HepG2 (cell line): ENCODE data around the gene GGNBP2. TPM values are rescaled to one million over a fixed set of nuclear protein-coding genes. Genes with fewer than 3 reads are reported as not detected.

Source experiments
- ARNT2 ChIP-seq: sonication (generic); formaldehyde crosslinking; IDR thresholded peaks from 2 replicates; pipeline ENCODE4 v1.8.0; 2022; ENCODE audit warnings: mild to moderate bottlenecking, low read depth, missing genetic modification reagents, moderate library complexity
- BRD4 ChIP-seq: sonication (generic); formaldehyde crosslinking; IDR thresholded peaks from 2 replicates; pipeline ENCODE4 v1.4.0; 2020; ENCODE audit warnings: missing genetic modification reagents
- DR1 ChIP-seq: sonication (generic); formaldehyde crosslinking; IDR thresholded peaks from 2 replicates; pipeline ENCODE4 v1.8.0; 2021; ENCODE audit warnings: mild to moderate bottlenecking, missing genetic modification reagents, inconsistent platforms
- ESRRA ChIP-seq: sonication (generic); formaldehyde crosslinking; IDR thresholded peaks from 2 replicates; pipeline ENCODE4 v1.5.1; 2020; ENCODE audit warnings: mild to moderate bottlenecking, low read depth, missing genetic modification reagents
- GTF3A ChIP-seq: sonication (generic); formaldehyde crosslinking; conservative IDR thresholded peaks from 2 replicates; pipeline ENCODE4 v1.4.0; 2020; ENCODE audit warnings: mild to moderate bottlenecking, missing genetic modification reagents
- HHEX ChIP-seq: IDR thresholded peaks from 2 replicates; pipeline ENCODE4 v1.6.1; 2016; ENCODE audit warnings: control low read depth
- KLF9 ChIP-seq: IDR thresholded peaks from 2 replicates; pipeline ENCODE4 v1.6.1; 2016; ENCODE audit warnings: low read depth
- NR1H2 ChIP-seq: sonication (generic); formaldehyde crosslinking; IDR thresholded peaks from 2 replicates; pipeline ENCODE4 v1.8.1; 2022; ENCODE audit warnings: low read depth, missing genetic modification reagents, borderline replicate concordance
- PHB2 ChIP-seq: fragments of 450-650 bp; IDR thresholded peaks from 2 replicates; pipeline ENCODE4 v1.6.1; 2018; ENCODE audit not compliant: partially characterized antibody
- SETDB1 ChIP-seq: sonication (generic); formaldehyde crosslinking; IDR thresholded peaks from 2 replicates; pipeline ENCODE4 v1.5.1; 2020; ENCODE audit warnings: missing genetic modification reagents, mild to moderate bottlenecking, borderline replicate concordance
- TEAD2 ChIP-seq: sonication (generic); formaldehyde crosslinking; IDR thresholded peaks from 2 replicates; pipeline ENCODE4 v1.9.0; 2021; ENCODE audit warnings: missing genetic modification reagents
- XBP1 ChIP-seq: sonication (generic); formaldehyde crosslinking; IDR thresholded peaks from 2 replicates; pipeline ENCODE4 v1.5.0; 2020; ENCODE audit warnings: missing genetic modification reagents
- ZNF354B ChIP-seq: sonication (generic); formaldehyde crosslinking; IDR thresholded peaks from 2 replicates; pipeline ENCODE4 v1.8.0; 2022; ENCODE audit warnings: mild to moderate bottlenecking, missing genetic modification reagents
- ZNF431 ChIP-seq: sonication (generic); formaldehyde crosslinking; IDR thresholded peaks from 2 replicates; pipeline ENCODE4 v1.9.0; 2022; ENCODE audit warnings: missing genetic modification reagents, low read depth, mild to moderate bottlenecking, borderline replicate concordance
- ZNF652 ChIP-seq: IDR thresholded peaks from 2 replicates; pipeline ENCODE4 v1.6.1; 2016; ENCODE audit warnings: low read depth, borderline replicate concordance
- ZNF720 ChIP-seq: sonication (generic); formaldehyde crosslinking; IDR thresholded peaks from 2 replicates; pipeline ENCODE4 v1.4.0; 2020; ENCODE audit warnings: missing genetic modification reagents
- ZNF839 ChIP-seq: sonication (generic); formaldehyde crosslinking; IDR thresholded peaks from 2 replicates; pipeline ENCODE4 v1.4.0; 2020; ENCODE audit warnings: missing genetic modification reagents, mild to moderate bottlenecking, borderline replicate concordance
- ZSCAN29 ChIP-seq: sonication (generic); formaldehyde crosslinking; conservative IDR thresholded peaks from 2 replicates; pipeline ENCODE4 v1.4.0; 2020; ENCODE audit warnings: mild to moderate bottlenecking, missing genetic modification reagents
- polyA plus RNA-seq, 8 experiments: library from polyadenylated mRNA; depleted of rRNA in 3 of 8; stranded (reverse) in 7 of 8; unstranded in 1 of 8; fragments of >200 nt; fragmentation: Illumina TruSeq in 4 of 8; extraction: Trizol in 4 of 8; gene quantifications; 2 replicates each; pipeline versions ENCODE4 v1.2.1 to v1.2.3, GENCODE V29; 2011 to 2016; ENCODE audit warnings: low read depth in 4 of 8, missing spikeins in 1 of 8, mixed read lengths in 1 of 8; ENCODE audit not compliant: insufficient read depth in 1 of 8
- total RNA-seq, 5 experiments: library from RNA; depleted of rRNA; stranded (reverse); fragments of >200 nt; fragmentation: Illumina TruSeq; extraction: Trizol; gene quantifications; 2 replicates each; pipeline ENCODE4 v1.2.3, GENCODE V29; 2016; ENCODE audit warnings: low read depth in 1 of 5
- TF ChIP-seq, protein P1 (sequence below): sonication (generic); formaldehyde crosslinking; IDR thresholded peaks from 2 replicates; pipeline ENCODE4 v1.4.0; 2020; ENCODE audit warnings: mild to moderate bottlenecking, missing genetic modification reagents
- TF ChIP-seq, protein P2 (sequence below): sonication (generic); formaldehyde crosslinking; IDR thresholded peaks from 2 replicates; pipeline ENCODE4 v1.4.0; 2020; ENCODE audit warnings: mild to moderate bottlenecking, low read depth, missing genetic modification reagents
- TF ChIP-seq, protein P3 (sequence below): IDR thresholded peaks from 2 replicates; pipeline ENCODE4 v1.6.1; 2016; ENCODE audit warnings: low read depth
- TF ChIP-seq, protein P4 (sequence below): sonication (generic); formaldehyde crosslinking; IDR thresholded peaks from 2 replicates; pipeline ENCODE4 v1.4.0; 2020; ENCODE audit warnings: low read depth, mild to moderate bottlenecking, missing genetic modification reagents
- TF ChIP-seq, protein P5 (sequence below): sonication (generic); formaldehyde crosslinking; IDR thresholded peaks from 2 replicates; pipeline ENCODE4 v1.4.0; 2020; ENCODE audit warnings: mild to moderate bottlenecking, missing genetic modification reagents

The GGNBP2 gene
- total and polyA plus RNA-seq, 2 of the 13 experiments (the other 11 are each of a cell fraction or from before 2014, with no cell fraction given): 53.3 to 84.2 TPM

DNA sequence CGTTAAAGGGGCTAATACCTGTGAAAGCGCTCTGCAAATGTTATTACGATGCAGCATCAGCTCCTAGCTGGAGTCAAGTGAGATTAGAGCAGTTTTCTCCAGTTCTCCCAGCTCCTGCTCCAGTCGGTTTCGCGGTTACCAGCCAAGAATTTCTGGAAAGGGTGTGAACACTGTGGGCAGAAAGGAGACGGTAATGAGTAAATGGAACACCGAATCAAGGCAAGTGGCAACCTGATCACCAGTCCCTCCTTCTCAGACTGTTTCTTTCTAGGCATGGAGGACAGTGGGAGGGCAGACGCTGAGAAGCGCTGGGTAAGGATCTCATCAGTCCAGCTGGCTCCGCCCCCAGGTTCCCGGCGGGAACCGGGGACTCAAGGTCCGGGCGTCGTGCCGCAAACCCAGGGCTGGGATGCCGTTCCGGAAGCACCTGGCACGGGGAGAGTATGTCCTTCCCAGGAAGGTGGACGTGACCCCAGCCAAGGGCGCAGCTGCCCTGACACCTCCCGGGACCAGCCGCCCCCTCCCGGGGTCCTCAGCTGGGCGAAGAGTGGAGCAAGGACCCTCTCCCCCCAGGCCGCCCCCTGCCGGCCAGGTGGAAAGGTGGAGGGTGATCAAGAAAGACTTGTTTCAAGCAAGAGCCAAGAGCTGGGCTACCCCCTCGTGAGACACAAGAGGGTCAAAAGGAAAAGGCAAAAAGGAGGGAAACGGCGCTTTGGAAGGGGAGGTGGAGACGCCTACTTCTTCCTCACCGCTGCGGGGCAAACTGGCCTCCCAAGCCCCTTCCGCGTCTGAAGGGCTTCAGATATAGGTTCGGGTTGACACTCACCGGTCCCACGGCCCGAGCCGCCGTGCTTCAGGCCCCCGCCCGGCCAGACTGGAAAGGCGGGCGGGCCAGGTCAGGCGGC lies 10.5 kb upstream of the GGNBP2 start (continued):
- TF ChIP-seq, protein P1, sequence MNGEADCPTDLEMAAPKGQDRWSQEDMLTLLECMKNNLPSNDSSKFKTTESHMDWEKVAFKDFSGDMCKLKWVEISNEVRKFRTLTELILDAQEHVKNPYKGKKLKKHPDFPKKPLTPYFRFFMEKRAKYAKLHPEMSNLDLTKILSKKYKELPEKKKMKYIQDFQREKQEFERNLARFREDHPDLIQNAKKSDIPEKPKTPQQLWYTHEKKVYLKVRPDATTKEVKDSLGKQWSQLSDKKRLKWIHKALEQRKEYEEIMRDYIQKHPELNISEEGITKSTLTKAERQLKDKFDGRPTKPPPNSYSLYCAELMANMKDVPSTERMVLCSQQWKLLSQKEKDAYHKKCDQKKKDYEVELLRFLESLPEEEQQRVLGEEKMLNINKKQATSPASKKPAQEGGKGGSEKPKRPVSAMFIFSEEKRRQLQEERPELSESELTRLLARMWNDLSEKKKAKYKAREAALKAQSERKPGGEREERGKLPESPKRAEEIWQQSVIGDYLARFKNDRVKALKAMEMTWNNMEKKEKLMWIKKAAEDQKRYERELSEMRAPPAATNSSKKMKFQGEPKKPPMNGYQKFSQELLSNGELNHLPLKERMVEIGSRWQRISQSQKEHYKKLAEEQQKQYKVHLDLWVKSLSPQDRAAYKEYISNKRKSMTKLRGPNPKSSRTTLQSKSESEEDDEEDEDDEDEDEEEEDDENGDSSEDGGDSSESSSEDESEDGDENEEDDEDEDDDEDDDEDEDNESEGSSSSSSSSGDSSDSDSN (CRISPR knock-in tag): no peak; the same call in 1 of the 2 replicates
- TF ChIP-seq KLF9 (CRISPR knock-in tag) (no peak), SETDB1 (CRISPR knock-in tag) (no peak), ZNF354B (CRISPR knock-in tag) (peak; percentile 51), ZNF652 (CRISPR knock-in tag) (no peak), TEAD2 (CRISPR knock-in tag) (no peak), ARNT2 (CRISPR knock-in tag) (no peak), BRD4 (CRISPR knock-in tag) (no peak; the same call in 1 of the 2 replicates), ZNF431 (no peak; the same call in 1 of the 2 replicates), PHB2 (no peak), NR1H2 (no peak), ZNF839 (CRISPR knock-in tag) (no peak), XBP1 (no peak), GTF3A (CRISPR knock-in tag) (no peak), ZNF720 (CRISPR knock-in tag) (no peak), DR1 (CRISPR knock-in tag) (no peak), HHEX (CRISPR knock-in tag) (no peak), ZSCAN29 (CRISPR knock-in tag) (0 out of 2 replicates have a peak, but pooled peaks have one; percentile 6), ESRRA (no peak)
- TF ChIP-seq, protein P2, sequence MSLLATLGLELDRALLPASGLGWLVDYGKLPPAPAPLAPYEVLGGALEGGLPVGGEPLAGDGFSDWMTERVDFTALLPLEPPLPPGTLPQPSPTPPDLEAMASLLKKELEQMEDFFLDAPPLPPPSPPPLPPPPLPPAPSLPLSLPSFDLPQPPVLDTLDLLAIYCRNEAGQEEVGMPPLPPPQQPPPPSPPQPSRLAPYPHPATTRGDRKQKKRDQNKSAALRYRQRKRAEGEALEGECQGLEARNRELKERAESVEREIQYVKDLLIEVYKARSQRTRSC (CRISPR knock-in tag): no peak; the same call in 1 of the 2 replicates
- TF ChIP-seq, protein P3, sequence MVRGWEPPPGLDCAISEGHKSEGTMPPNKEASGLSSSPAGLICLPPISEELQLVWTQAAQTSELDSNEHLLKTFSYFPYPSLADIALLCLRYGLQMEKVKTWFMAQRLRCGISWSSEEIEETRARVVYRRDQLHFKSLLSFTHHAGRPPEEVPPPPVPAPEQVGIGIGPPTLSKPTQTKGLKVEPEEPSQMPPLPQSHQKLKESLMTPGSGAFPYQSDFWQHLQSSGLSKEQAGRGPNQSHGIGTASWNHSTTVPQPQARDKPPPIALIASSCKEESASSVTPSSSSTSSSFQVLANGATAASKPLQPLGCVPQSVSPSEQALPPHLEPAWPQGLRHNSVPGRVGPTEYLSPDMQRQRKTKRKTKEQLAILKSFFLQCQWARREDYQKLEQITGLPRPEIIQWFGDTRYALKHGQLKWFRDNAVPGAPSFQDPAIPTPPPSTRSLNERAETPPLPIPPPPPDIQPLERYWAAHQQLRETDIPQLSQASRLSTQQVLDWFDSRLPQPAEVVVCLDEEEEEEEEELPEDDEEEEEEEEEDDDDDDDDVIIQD: no peak
- TF ChIP-seq, protein P4, sequence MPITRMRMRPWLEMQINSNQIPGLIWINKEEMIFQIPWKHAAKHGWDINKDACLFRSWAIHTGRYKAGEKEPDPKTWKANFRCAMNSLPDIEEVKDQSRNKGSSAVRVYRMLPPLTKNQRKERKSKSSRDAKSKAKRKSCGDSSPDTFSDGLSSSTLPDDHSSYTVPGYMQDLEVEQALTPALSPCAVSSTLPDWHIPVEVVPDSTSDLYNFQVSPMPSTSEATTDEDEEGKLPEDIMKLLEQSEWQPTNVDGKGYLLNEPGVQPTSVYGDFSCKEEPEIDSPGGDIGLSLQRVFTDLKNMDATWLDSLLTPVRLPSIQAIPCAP: no peak
- TF ChIP-seq, protein P5, sequence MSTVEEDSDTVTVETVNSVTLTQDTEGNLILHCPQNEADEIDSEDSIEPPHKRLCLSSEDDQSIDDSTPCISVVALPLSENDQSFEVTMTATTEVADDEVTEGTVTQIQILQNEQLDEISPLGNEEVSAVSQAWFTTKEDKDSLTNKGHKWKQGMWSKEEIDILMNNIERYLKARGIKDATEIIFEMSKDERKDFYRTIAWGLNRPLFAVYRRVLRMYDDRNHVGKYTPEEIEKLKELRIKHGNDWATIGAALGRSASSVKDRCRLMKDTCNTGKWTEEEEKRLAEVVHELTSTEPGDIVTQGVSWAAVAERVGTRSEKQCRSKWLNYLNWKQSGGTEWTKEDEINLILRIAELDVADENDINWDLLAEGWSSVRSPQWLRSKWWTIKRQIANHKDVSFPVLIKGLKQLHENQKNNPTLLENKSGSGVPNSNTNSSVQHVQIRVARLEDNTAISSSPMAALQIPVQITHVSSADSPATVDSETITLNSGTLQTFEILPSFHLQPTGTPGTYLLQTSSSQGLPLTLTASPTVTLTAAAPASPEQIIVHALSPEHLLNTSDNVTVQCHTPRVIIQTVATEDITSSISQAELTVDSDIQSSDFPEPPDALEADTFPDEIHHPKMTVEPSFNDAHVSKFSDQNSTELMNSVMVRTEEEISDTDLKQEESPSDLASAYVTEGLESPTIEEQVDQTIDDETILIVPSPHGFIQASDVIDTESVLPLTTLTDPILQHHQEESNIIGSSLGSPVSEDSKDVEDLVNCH (CRISPR knock-in tag): no peak
